HG03575 (cell line): ENCODE data around the gene FDCSP.
"Not testable (repeated sequence)": the region's sequence is repeated elsewhere in the genome, so short reads cannot be mapped to it uniquely, and the experiment has no call there.

Experiments
- ATAC-seq: cut with Tn5 transposase; IDR thresholded peaks from one replicate; pipeline ENCODE4 v1.9.1; 2021; ENCODE audit not compliant: unreplicated experiment, insufficient number of reproducible peaks, low FRiP score; ENCODE audit errors: extremely low read depth

The FDCSP gene

DNA sequence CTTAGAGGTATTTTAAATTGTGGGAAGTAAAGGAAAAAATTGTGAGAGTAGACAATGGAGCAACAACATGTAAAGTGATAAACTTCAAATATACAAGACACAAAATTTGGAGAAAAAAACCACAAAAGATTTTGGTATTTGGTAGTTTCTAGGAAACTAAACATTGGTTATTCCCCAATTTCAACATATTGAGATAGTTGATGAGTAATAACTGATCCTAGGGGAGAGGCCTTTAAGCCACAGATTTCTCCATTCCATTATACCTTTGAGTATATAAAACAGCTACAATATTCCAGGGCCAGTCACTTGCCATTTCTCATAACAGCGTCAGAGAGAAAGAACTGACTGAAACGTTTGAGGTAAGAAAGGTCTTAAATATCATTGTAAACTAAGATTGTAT is at the start of gene FDCSP:
FDCSP (plus strand) TSS at position 301 of the 400 bp plus-strand sequence. CDS start 5,071 bp downstream, outside the sequence.
- ATAC-seq = no peak

DNA sequence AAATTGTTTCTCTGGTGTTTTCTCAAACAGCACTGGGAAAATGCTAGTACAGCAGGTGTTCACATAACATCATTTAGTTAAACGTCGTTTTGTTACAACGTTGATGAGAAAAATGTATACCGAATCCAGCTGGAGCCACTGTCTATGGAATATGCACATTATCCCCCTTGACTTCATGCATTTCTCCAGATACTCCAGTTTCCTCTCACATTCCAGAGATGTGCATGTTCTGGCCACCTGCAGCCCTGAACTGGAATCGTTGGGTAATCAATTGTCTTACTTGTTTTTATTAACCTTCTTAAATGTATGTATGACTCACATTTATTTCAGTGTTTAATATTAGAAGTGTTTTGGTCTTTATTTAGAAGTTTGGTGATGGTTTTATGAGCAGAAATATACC is 48.8 kb upstream of the FDCSP start:
- ATAC-seq = no peak

DNA sequence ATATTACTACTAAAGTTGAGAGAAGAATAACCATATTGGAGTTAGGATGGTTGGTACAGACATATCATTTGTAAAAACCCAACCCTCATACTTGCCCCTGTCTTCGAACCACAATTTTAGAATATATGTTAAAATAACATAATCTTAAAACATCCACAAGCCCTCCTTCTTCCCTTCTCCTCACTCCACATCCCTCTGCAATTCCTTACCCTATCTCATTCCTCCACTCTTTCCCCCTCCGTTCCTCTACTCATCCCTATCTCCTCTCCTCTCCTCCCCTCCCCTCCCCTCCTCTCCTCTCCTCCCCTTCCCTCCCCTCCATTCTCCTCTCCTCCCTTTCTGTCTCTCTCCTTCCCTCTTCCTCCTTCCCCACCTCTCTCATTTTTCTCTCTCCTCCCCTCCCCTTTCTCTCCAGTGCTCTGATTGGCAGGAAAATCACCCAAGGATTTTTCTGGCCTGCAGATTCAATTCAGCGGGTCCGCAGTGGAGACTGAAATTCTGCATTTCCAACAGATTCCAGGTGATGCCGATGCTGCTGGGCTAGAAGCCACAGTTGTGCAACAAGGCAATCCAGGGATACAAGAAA is 47.8 kb upstream of the FDCSP start:
- ATAC-seq = no peak

- ATAC-seq = no peak
Measured at GRCh38 chr4:70179811-70180210, 46.1 kb upstream of the FDCSP start.

- no peak for ATAC-seq
Measured at GRCh38 chr4:70181864-70182263, 44.1 kb upstream of the FDCSP start.

DNA sequence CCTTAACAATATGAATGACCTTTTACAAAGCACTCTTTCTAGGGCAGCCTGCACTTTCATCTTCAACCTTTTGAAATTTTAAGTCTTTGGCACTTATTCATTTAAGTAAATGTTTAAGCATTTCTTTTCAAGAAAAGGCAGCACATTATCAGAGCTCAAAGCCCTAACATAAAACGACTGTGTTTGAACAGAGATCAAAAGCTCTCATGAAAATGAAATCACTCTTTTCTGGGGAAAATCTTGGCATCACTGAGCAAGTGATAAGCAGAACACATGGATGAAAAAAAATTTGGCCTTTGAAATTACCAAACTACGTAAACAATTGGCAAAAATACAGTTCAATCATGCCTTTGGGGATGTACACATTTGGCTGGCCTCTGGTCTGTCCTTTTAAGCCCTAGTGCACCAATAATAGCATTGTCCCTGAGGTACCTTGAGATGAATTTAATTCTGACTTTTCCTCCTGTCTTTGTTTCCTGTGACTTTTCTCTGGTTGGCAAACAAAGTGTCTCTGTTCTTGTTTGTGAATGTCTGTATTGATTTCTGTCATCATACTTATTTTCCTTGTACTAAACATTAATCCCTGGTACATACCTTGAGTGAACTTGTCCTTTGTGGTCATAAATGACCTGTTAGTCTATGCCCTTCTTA is 43.3 kb upstream of the FDCSP start:
- no peak for ATAC-seq

- peak; percentile 46 for ATAC-seq
Measured at GRCh38 chr4:70183168-70183939, 42.6 kb upstream of the FDCSP start.

- ATAC-seq = no peak
Measured at GRCh38 chr4:70183940-70184246, 42.0 kb upstream of the FDCSP start.

GRCh38 chr4:70187216-70187615 is 38.7 kb upstream of the FDCSP start:
- no peak for ATAC-seq

DNA sequence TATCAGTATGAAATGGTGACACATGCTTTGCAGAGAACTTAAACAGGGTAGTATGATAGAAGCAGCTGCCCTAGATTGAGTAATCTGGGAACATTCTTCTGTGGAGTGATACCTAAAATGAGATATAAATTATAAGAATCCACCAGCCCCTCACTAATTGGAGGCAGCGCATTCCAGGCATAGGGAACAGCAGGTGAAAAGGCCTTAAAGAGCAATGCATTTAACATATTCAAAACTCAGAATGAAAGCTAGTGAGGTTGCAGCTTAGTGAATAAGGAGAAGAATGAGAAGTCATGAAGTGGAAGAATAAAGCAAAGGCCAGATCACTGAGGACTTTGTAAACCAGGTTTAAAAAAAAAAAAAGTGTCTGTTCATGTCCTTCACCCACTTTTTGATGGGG is 35.3 kb upstream of the FDCSP start:
- ATAC-seq = no peak

GRCh38 chr4:70191647-70192046 is 34.3 kb upstream of the FDCSP start:
- no peak for ATAC-seq

- no peak for ATAC-seq
Measured at GRCh38 chr4:70192895-70193294, 33.0 kb upstream of the FDCSP start.

GRCh38 chr4:70195425-70195824 is 30.5 kb upstream of the FDCSP start, which contains the start of gene ODAM:
Gene ODAM (plus strand): TSS chr4:70195725. CDS start chr4:70196544, 819 bp downstream.
- ATAC-seq = no peak

DNA sequence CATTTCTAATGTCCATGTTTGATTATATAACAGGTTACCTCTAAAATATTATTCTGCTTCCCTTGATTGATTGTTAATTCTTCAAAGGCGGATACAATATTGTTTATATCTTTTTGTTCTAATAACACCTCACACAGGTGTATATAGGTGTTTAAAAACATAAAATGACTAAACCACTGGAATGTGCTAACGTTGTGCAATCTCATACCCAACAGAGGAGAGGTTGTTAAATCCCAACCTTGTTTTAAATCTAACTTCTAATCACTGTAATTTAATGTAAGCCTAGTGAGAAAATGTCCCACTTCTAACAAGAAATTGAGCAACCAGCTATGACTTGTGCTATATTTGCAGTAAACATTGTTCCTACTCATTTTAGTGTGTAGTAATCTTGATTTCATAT is 29.1 kb upstream of the FDCSP start:
- no peak for ATAC-seq

DNA sequence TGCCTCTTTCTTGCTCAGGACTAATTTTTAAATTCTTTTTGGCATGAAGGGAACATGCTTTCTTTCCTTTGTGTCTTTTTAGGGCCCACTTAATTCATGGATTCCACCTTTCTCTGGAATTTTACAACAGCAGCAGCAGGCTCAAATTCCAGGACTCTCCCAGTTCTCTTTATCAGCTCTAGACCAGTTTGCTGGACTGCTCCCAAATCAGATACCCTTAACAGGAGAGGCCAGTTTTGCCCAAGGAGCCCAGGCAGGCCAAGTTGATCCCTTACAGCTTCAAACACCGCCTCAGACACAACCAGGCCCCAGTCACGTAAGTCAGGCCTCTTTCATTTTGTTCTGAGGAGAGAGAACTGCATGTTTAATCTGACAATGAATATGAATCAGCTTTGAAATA is 28.1 kb upstream of the FDCSP start:
- no peak for ATAC-seq

DNA sequence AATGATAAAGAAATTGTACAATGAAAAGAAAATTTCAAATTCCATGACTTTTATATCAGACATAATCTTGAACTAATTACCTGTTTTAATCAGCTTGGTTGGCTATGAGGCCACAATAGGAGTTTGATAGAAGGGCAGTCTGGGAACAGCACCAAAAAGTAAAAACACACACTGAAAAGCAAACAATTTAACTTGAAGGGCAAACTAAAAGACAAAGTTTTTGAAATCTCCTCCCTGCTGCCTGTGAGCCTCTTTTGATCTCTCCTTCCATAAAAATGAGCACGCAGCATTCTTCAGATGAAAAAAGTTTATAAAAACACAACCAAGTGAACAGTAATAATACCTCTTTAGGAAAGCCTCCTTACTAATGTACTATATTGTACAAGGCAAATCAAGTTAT is 22.3 kb upstream of the FDCSP start:
- ATAC-seq = no peak

DNA sequence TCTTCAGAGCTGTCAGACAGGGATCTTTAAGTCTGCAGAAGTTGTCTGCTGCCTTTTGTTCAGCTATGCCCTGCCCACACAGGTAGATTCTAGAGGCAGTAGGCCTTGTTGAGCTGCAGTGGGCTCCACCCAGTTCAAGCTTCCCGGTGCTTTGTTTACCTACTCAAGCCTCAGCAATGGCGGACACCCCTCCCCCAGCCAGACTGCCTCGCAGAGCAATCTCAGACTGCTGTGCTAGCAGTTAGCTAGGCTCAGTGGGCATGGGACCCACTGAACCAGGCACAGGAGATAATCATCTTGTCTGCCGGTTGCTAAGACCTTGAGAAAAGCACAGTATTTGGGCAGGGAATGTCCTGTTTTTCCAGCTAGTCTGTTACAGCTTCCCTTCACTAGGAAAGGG is 13.2 kb upstream of the FDCSP start:
- not testable (repeated sequence) for ATAC-seq

DNA sequence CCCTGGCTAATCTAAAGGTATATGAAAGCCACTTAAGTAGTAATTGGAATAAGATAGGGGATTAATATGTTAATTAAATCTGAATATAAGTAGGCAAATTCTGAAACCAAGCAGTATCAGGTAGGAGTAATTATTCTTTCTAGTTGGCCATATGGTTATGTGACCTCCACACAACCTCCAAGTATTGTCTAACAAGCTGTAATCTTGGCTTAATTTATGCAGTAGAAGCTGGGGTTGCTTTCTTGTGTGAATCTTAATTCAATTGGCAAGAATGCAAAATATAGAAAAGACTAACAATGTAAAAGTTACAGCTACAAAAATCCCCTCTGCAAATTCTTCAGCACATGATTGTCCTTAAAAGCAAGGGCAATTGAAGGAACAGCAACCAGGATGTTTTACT is 9.8 kb upstream of the FDCSP start:
- not testable (repeated sequence) for ATAC-seq

DNA sequence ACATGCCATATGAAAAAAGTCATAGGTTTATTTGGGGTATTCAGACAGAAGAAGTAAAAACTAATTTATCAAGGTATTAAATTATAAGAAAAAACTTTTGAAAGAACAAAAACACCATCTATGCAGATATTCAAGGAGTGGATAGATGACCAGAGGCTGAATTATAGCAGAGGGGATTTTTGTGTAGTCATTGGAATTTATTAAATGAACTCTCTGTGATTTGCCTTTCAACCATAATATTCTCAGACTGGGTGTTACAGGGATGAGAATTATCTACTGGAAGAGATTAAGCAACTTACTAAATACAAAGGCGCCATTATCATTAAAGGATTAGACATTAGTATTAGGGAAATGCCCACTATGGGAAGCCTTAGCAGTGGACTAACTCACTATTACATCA is 9.4 kb upstream of the FDCSP start:
- ATAC-seq = not testable (repeated sequence)

DNA sequence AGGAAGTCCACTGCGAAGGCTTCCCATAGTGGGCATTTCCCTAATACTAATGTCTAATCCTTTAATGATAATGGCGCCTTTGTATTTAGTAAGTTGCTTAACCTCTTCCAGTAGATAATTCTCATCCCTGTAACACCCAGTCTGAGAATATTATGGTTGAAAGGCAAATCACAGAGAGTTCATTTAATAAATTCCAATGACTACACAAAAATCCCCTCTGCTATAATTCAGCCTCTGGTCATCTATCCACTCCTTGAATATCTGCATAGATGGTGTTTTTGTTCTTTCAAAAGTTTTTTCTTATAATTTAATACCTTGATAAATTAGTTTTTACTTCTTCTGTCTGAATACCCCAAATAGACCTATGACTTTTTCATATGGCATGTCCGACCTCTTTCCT is 4.5 kb upstream of the FDCSP start:
- ATAC-seq = not testable (repeated sequence)
